ENCODE data around the gene TAF1A.
"Not testable (repeated sequence)": the region's sequence is repeated elsewhere in the genome, so short reads cannot be mapped to it uniquely, and the experiment has no call there.

TAF1A gene

DNA sequence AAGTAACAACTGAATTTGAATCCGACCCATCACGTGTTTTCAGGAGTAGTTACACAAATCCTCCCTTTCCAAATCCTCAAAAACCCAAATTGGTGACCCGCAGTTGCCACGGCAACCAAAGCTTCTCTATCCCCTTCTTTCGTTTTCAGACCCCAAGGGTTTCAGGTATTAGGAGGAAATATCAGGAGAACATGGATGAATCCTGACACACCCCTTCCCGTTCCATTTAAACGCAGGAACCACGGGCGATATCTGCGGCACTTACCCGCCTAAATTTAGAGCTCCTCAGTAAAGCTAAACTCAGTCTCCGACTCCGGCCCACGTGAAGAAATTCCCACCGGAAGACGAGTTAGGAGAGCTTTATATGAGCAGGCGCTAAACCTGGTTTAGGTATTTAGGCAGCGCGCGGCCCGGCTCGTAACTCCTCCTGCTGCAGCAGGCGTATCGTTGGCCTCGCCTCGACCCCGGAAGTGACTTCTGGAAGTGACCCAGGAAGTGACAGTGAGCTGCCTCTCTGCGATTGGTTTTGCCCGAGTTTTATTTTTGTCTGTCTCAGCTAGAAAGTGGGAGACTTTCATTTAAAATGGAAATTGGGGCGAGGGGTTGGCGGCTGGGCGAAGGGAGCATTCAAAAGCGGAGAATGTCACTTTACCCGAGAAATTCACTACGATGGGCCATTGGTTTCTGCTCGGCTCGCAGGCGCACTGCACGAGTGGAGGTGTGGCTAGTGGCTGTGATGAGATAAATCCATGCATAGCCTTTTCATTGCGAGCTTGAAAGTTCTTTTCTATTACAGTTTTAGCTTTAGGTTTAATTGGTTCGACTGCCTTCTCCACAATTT, at the start of gene TAF1A:
Gene TAF1A (minus strand): TSS at position 472 of the 841 bp plus-strand sequence.
- peak; percentile 51 for DNase-seq (ENCODE audit: low read depth)

DNA sequence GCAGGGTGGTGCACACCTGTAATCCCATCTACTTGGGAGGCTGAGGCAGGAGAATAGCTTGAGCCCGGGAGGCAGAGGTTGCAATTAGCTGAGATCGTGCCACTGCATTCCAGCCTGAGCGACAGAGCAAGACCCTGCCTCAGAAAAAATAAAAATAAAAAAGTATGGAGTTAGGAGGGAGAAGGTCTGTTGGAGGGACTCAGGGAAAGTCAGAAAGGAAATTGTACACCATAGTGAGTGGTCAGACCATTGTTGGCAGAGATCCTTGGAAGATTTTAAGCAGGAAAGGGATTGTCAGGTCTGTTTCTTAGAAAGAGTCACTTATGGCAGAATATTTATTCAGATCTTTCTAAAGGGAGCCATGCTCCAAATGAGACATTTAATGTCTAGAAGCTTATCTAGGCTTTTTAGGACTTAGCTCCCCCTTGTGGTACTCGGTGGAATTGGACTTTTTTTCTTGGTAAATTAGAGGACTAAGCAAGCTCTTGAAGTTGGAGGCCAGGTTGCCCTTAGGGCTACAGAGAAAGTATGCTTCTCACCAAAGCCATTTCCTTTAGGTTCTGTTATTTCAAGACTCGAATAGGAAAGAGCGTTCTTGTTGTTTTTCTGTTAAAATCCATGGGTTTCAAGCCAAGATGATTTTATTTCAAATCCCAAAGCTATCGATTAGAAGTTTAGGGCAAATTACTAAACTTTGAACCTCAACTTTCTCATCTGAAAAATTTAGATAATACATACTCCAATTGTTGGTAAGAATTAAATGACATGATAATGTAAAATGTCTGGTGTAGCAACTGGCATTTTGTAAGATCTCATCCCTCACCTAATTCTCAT, 44.7 kb upstream of the TAF1A start:
- no peak for DNase-seq (ENCODE audit: low read depth)

DNA sequence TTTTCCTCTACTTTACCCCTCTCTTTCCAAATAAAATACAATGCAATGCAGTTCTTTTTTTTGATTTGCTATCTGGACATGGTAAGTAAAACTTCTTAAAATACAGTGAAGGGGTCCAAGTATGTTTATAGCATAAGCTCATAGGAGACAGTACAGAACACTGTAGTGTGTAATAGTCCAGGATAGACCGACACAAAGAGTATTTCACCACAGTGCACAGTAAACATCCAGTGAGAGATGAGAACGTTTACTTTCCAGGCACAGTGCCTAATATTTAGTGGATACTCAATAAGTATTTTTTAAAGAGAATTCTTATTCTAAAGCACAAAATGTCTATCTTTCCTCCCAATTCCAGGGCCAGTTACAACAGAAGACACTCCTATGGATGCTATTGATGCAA, 43.0 kb upstream of the TAF1A start:
- no peak for DNase-seq (ENCODE audit: low read depth)

DNA sequence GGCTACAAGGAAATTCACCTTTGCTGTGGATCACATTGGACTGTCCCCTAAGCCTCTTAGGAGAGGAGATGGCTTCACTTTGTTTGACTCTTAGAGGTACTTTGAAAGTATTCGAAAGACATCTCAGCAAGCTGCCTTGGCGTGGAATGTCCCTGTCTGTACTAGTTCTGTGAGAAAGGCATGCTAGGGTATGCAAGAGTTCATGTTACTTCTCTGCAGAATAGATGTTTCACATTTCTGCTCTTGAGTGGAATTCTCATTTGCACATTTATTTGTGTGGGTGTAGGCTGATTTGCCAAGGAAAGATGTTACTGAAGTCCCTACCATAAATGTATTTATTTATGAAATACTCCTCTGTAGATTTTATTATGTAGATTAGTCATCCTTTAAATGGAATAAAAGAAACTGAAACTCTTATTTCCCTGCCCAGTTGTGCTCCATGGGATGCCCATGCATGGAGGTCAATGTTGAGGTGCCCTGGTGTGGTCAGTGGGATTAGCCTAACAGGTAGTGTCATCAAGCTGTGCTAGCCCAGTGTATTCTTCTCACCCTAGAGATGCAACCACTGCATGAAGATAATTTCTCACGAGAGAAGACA, 42.0 kb upstream of the TAF1A start:
- no peak for DNase-seq (ENCODE audit: low read depth)

DNA sequence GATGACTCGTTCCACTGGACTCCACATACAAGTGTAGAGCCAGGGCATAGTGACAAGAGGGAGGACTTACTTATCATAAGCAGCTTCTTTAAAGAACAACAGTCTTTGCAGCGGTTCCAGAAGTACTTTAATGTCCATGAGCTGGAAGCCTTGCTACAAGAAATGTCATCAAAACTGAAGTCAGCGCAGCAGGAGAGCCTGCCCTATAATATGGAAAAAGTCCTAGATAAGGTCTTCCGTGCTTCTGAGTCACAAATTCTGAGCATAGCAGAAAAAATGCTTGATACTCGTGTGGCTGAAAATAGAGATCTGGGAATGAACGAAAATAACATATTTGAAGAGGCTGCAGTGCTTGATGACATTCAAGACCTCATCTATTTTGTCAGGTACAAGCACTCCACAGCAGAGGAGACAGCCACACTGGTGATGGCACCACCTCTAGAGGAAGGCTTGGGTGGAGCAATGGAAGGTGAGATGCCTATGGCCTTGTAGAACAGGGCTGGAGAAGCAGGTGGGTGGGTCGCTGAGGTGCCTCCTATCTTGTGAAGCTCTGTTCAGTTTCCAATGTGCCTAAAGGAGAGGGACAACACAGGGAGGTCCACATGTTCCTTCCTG, 40.3 kb upstream of the TAF1A start:
- no peak for DNase-seq (ENCODE audit: low read depth)

DNA sequence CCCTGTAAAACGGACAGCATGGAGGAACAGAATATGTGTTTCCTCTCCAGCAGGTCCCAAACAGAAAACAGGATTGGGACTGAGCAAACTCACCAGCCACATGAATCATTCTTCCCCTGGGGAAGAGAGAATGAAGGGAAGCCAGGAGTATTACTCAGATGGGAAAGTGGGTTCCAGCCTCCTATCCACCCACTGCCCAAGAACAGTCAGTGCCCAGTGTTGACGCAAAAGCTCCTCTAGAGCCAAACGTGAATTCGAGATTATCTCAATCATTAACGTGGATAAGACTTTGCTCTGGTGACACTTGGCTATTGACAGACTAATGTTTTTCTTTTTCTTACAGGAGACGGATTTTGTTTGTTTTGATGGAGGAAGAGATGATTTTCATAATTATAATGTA, 37.5 kb upstream of the TAF1A start:
- no peak for DNase-seq (ENCODE audit: low read depth)

DNA sequence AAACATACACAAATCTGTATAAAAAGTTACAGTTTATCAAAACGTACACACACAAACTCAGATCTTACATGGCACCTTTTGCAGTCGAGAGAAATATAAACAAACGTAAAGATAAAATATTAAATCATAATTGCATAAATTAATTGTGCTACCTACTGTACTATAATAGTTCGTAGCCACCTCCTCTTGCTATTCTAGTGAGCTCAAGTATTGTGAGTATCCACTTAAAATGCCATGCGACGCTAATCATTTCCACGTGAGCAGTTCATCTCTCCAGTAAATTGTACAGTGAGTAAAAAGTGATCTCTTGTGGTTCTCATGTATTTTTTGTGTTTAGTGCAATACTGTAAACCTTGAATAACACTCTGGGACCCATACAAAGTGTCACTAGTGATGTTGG, 34.5 kb upstream of the TAF1A start:
- no peak for DNase-seq (ENCODE audit: low read depth)

DNA sequence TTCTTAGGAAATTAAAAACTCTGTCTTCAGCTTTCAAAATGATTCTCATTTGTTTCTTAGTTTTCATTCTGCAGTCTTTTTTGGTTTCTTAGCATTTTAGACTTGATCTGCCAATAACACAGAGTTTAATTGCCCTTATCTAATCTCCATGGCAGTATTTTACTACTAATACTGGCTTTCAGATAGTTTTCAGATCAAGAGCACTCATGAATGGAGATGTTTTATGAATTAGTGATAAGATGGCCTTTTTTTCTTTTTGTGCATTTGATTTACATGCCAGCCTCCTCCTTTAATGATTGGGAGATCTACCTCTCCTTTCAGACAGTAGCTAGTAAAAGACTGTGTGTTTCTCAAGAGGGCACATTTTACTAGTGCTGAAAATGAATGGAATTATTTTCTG, 33.7 kb upstream of the TAF1A start:
- no peak for DNase-seq (ENCODE audit: low read depth)

DNA sequence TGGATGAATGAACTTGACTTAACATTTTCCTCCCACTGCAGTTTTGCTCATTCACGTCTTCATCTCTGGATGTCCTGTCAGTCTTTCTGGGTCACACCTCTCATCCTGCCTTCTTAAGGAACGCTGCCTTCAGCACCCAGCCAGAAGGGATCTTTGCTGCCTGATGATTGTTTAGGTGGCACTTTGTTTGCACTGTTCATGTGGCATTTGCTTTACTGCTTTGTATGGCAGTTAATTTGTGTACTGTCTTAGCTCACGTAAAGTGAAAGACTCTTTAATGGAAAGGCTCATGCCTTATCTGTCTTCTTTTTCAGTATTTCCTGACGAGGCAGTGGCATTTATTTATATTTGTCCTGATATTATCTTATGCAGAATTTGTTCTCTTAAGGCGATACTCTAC, 33.0 kb upstream of the TAF1A start:
- no peak for DNase-seq (ENCODE audit: low read depth)

DNA sequence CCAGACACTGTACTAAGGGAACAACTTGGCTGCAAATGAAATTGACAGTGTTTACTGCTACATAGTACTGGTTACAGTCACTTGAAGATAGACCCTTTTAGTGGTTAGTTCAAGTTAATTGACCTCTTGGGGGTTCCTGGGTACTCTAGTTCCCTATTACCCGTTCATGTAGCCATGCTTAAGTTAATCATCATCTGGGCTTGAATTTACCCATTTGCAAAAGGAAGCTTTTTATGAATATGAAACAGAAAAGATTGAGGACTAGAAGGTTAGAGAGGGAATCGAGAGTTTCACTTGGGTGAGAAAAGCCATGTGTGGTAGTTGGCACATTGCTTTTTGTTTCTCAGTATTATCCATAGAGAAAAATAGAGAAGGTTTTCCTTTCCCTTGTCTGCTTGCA, 30.8 kb upstream of the TAF1A start:
- DNase-seq (ENCODE audit: low read depth), result no peak

DNA sequence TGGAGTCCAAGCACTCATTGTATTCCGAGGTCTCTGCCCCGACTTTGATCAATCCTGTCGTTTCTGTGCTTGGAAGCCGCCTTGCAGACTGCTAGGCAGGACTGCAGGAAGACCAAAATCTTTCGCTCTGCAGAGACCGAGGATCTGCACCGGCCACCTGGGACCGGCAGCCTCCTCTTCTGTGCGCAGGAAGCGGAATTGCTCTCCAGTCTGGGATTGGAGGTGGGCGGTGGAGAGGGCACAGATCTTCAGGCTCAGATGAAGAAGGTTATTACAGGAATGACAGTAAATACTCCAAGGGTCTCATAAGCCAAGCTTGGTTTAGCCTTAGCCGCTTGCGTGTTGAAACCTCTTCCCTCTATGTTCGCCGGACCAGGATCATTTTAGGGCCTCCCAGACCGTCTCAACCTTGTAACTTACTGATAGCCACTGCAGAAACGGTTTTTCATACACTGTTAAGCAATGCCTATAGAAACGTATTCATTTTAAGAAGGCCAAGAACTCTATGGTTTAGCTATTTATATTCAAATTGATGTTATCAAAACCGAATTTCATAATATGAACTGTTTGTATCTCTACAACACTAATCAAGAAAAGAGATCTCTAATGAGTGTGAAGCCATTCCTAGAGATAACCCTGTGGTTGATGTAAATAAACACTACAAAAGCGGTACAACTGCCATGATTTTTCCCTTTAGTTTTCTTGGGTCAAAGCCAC, 29.3 kb upstream of the TAF1A start:
- no peak for DNase-seq (ENCODE audit: low read depth)

DNA sequence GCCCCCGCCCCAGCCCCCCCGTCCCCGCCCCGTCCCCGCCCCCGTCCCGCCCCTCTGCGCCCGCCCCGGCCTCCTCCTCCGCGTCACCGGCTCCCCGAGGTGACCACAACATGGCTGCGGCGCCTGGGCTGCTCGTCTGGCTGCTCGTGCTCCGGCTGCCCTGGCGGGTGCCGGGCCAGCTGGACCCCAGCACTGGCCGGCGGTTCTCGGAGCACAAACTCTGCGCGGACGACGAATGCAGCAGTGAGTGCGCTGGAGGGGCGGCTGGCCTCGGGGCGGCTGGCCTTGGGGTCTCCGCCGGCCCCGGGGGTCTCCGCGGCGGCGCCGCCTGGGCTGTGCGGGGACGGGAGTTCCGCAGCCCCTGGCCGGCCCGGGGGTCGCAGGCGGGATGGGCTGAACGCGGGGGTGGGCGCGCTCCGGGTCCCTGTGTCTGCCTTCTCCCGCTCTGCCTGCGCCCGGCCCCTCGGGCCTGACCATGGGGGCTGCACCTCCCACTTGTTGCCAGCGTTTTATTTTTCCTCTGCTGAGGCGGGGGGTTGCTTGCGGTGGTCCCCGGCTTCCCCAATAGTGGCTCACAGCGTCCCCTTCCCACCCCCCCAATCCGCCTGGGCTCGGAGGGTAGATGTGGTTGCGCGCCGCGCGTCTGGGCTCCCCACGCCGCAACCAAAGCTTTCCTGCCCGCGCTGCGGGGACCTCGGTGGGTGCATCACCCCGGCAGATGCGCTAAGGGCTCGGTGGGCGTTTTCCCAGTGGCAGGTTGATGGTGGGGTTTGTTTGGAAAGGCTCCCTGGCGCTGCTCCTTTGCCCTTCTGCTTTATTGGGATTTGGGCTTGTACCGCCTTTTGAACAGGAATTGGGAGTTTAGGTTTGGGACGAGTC, 28.5 kb upstream of the TAF1A start, which contains the start of gene MIA3:
Gene MIA3 (plus strand): TSS at position 97 of the 879 bp plus-strand sequence. CDS start 14 bp downstream, at position 111.
- DNase-seq (ENCODE audit: low read depth), result no peak

DNA sequence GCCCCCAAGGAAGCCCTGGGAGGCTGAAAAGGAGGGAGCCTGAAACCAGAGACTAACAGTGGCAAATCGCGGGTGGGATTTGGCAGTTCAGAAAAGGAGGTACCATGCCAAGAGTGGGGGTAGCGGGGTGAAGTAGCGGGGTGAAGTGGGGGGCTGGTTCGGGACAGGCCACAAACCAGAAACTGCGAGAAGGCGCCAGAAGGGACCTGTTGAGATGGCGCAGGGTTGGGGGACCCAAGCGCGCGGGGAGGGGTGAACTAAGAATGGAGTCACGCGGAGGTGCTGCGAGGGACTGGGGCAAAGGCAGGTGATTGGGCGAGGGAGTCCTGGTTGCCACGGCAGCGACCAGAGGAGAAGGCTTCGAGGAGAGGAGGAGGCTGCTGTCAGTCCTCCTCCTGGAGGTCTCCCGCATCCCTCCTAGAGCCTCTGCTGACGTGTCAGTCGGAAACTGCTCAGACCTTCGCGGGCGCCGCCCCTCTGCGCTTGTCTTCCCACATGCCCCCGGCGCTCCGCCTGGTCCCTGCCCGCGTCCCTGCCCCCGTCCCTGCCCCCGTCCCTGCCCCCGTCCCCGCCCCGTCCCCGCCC, 27.7 kb upstream of the TAF1A start:
- peak; percentile 83 for DNase-seq (ENCODE audit: low read depth)

DNA sequence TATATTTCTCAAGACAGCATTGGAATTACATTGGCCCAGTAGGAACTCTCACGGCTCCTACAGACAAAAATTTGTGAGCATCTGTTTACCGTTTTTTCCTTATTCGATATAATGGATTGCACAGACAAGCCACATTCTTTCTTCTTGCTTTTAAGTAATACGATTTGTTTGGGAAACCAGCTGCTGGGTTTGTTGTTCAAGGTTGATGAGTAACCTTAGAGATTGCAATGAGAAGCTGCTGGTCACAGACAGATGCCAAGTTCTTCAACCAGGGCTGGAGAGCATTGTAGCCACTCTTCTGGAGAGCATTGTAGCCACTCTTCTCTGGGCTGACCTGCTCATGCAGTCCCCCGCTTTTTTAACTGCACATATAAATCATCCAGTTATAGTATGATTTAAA, 26.8 kb upstream of the TAF1A start:
- DNase-seq (ENCODE audit: low read depth), result peak; percentile 92

DNA sequence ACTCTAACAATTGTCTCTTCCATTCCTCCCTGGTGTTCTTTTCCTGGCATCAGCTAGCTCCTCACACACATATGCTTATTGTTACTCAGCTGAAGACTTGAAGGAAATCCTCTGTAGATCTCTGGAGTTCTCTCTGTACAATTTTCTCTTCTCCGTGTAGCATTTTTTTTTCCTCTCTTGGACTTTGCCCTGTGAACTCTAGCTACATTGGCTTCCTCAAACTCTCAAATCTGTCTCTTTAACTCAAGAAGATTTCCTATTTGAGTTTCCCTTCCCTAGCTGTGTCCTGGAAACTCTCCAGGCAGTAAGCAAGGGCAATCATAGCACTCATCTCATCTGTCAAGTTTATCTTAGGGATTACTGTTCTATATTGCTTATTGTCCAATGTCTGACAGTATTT, 23.9 kb upstream of the TAF1A start:
- DNase-seq (ENCODE audit: low read depth), result no peak

DNA sequence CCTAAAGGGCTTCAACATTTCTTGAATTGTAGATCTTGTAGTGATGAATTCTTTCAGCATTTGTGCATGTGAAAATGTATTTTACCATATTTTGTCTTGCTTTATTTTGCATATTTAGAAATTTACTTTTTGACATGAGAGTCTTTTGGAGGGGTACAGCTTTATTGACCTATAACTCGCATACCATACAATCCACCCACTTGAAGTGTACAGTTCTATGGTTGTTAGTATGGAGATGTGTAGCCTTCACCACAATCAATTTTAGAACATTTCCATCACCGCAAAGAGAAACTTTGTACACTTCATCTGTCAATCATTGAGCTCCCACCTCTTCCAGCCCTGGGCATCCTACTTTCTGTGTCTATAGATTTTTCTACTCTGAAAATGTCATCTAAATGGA, 21.0 kb upstream of the TAF1A start:
- no peak for DNase-seq (ENCODE audit: low read depth)

DNA sequence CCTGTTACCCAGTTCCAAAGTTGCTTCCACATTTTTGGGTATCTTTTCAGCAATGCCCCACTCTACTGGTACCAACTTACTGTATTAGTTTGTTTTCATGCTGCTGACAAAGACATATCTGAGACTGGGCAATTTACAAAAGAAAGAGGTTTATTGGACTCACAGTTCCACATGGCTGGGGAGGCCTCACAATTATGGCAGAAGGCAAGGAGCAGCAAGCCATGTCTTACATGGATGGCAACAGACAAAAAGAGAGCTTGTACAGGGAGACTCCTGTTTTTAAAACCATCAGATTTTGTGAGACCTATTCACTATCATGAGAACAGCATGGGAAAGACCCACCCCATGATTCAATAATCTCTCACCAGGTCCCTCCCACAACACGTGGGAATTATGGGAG, 19.4 kb upstream of the TAF1A start:
- DNase-seq (ENCODE audit: low read depth), result not testable (repeated sequence)

DNA sequence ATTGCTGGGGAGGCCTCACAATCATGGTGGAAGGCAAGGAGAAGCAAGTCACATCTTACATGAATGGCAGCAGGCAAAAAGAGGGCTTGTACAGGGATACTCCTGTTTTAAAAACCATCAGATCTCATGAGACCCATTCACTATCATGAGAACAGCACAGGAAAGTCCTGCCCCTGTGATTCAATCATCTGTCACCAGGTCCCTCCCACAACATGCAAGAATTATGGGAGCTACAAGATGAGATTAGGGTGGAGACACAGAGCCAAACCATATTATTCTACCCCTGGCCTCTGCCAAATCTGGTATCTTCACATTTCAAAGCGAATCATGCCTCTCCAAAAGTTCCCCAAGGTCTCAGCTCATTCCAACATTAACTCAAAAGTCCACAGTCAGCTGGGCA, 17.0 kb upstream of the TAF1A start:
- no peak for DNase-seq (ENCODE audit: low read depth)

DNA sequence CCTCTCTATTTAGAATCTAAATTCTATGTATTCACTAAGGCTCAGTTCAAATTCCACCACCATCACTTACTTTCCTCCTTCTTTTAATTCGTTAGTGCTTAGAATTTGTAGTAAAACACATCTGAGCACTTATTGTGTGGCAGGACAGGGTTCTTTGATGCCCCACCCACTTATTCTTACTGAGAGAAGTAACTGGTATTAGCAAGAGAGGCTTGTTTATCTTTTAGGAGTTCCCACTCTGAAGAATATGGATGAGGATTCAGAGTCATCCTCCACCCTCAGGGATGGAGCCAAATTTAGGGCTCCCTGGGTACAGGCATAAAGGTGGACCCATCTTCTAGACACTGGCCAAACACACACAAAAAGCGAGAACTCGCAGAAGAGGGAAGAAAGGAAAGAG, 11.5 kb upstream of the TAF1A start:
- no peak for DNase-seq (ENCODE audit: low read depth)

DNA sequence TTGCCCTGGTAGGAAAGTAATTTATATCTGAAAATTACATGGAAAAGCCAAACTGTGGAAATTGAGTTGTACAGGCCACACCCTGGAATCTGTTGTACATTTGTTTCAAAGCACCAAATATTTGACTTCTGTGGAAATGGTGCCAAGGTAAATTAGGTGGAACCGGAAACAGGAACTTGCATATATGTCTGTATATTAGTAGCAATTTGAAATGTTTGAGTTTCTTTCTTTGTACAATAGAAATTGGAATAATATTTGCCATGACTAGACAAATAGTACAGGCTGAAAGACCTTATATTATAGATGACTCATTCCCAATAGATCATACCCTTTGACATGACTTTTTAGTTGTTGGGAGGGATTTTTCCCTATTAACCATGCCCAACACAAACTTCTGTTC, 10.5 kb upstream of the TAF1A start:
- DNase-seq (ENCODE audit: low read depth), result no peak
